Mucosa of descending colon (tissue), 3 donors: ENCODE measurements around the gene GNL3. TPM values are rescaled to one million over a fixed set of nuclear protein-coding genes. Genes with fewer than 3 reads are reported as not detected.

ENCODE experiments used
- ATAC-seq: fragments of 200-7000 bp; cut with Tn5 transposase; one replicate; pipeline ENCODE4 v1.9.1; 2020; ENCODE audit warnings: mild to moderate bottlenecking, moderate library complexity
- DNase-seq, 3 donors: peaks; one replicate each; pipeline ENCODE4 v3.0.0-alpha.2; 2020
- H3K36me3 ChIP-seq: fragments of 200-600 bp; one replicate; pipeline ENCODE4 v1.8.0; 2021; ENCODE audit warnings: low read depth, mild to moderate bottlenecking
- H3K4me1 ChIP-seq: fragments of 200-600 bp; one replicate; pipeline ENCODE4 v1.8.0; 2021; ENCODE audit warnings: low read depth, mild to moderate bottlenecking
- H3K4me3 ChIP-seq: fragments of 200-600 bp; one replicate; pipeline ENCODE4 v1.8.0; 2021; ENCODE audit warnings: mild to moderate bottlenecking
- H3K9me3 ChIP-seq: fragments of 200-600 bp; one replicate; pipeline ENCODE4 v1.8.0; 2021; ENCODE audit warnings: mild to moderate bottlenecking
- intact Hi-C, 2 donors: fragments of 100-400 bp; cut with DNase I in 1 of 2; cut with micrococcal nuclease in 1 of 2; formaldehyde crosslinking; loops; one replicate each; pipeline versions ENCODE4 v1.11.0 to v1.11.1; 2022; cut with DNase I, micrococcal nuclease
- total RNA-seq, 3 donors: library from RNA; stranded (reverse); fragmentation: NEBNext Ultra II Directional in 2 of 3; extraction: Animal tissue kit (Norgen Biotek cat#: 25700) in 2 of 3; gene quantifications; one replicate each; pipeline versions ENCODE4 v1.2.1 to v1.2.4, GENCODE V29; 2021 to 2023
- TF ChIP-seq, protein P1 (sequence below): fragments of 200-600 bp; IDR thresholded peaks from one replicate; pipeline ENCODE4 v1.8.0; 2022; ENCODE audit warnings: antibody characterized with exemption, mild to moderate bottlenecking
- donor health status: DM: no; HTN: no; CAD: no; lungs with moderate emphysema.
- donor health status: DM: no; HTN: no; CAD: no.
- donor health status: DM: no; HTN: yes; CAD: no.

Gene GNL3
- total RNA-seq, 3 donors from 2014 or later = 39.2 to 54.4 (median 47.7) TPM

DNA sequence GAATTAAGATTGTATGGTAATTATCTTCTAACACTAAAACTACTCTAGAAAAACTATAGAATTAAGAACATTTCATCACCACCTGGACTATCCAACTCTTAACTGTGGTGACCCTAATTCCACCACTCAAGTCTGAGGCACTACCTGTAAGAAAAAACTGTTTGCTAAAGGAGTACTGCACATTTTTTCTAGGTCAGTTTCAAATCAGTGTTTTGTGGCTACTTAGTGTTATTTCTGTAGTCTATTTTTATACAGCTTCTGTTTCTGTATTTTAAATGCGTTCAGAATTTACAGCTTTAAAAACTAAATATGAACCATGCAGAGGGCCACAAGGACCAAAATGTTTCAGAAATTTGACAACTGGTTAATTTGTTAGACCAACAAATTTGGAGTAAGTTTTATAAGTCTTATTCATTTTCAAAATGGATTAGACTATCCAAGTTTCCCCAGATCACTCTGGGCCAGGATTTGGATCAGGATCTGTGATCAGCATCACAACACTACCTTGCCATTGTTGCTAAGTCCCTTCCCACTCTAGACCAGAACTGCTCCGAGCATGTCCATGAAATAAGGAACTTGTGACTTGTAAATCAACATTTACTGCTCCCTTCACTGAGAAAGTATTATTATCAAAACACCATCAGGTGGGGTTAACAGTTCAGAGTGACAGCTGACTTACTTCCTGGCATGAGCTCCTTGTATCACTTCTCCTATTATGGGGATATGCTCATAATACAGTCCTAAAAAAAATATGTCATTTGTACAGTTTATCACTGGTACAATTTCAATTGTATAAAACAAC, 11.2 kb downstream of the GNL3 start:
- TF ChIP-seq, protein P1, sequence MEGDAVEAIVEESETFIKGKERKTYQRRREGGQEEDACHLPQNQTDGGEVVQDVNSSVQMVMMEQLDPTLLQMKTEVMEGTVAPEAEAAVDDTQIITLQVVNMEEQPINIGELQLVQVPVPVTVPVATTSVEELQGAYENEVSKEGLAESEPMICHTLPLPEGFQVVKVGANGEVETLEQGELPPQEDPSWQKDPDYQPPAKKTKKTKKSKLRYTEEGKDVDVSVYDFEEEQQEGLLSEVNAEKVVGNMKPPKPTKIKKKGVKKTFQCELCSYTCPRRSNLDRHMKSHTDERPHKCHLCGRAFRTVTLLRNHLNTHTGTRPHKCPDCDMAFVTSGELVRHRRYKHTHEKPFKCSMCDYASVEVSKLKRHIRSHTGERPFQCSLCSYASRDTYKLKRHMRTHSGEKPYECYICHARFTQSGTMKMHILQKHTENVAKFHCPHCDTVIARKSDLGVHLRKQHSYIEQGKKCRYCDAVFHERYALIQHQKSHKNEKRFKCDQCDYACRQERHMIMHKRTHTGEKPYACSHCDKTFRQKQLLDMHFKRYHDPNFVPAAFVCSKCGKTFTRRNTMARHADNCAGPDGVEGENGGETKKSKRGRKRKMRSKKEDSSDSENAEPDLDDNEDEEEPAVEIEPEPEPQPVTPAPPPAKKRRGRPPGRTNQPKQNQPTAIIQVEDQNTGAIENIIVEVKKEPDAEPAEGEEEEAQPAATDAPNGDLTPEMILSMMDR = no peak
- ATAC-seq = peak; percentile 49
- no peaks in the 10 kb centered on the region for H3K9me3 ChIP-seq
- peaks cover 10% of the 10 kb centered on the region for H3K36me3 ChIP-seq
- H3K4me3 ChIP-seq = no peak overlapping the region
- DNase-seq = no peak
- intact Hi-C loops = no loop called here
- H3K4me1 ChIP-seq = no peaks in the 10 kb centered on the region

DNA sequence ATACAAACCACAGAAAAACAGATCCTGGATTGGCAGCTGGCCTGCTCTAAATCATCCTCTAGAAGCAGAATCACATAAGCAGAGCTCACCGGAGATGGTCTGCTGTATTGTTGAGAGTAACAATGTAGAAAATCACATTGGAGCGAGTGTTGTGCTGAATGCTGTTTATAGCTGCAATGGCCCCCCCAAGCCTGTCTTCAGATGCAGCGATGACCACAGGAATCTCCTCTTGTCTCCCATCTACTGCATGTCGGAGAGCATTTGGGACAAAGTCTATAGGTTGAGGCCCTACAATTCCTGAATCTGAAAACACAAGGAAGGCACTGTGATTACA, 11.8 kb downstream of the GNL3 start:
- intact Hi-C loops = no loop called here
- no peaks in the 10 kb centered on the region for H3K4me1 ChIP-seq
- ATAC-seq (no peak), DNase-seq (no peak)
- TF ChIP-seq, protein P1 = no peak
- no peaks in the 10 kb centered on the region for H3K9me3 ChIP-seq
- peaks cover 10% of the 10 kb centered on the region for H3K36me3 ChIP-seq
- no peak overlapping the region for H3K4me3 ChIP-seq

DNA sequence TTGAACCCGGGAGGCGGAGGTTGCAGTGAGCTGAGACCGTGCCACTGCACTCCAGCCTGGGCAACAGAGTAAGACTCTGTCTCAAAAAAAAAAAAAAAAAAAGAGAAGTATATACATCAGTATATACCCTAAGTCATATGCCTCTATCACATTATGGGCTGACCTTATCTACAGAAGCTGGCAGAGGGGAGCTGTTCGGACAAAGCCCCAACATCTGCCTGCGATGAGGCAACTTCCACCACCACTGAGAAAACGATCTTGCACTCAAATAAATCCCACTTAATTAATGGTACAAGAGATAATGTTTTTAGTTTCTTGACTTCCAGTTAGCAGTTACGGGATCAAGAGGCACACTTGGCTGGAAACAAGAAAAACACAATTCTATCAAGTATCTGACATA, 17.5 kb downstream of the GNL3 start:
- Histone ChIP-seq H3K4me3 (no peak overlapping the region), H3K36me3 (no peaks in the 10 kb centered on the region), H3K4me1 (peaks cover 25% of the 10 kb centered on the region), H3K9me3 (no peaks in the 10 kb centered on the region)
- intact Hi-C loops = no loop called here
- no peak for ATAC-seq
- TF ChIP-seq, protein P1 = no peak
- DNase-seq = no peak

DNA sequence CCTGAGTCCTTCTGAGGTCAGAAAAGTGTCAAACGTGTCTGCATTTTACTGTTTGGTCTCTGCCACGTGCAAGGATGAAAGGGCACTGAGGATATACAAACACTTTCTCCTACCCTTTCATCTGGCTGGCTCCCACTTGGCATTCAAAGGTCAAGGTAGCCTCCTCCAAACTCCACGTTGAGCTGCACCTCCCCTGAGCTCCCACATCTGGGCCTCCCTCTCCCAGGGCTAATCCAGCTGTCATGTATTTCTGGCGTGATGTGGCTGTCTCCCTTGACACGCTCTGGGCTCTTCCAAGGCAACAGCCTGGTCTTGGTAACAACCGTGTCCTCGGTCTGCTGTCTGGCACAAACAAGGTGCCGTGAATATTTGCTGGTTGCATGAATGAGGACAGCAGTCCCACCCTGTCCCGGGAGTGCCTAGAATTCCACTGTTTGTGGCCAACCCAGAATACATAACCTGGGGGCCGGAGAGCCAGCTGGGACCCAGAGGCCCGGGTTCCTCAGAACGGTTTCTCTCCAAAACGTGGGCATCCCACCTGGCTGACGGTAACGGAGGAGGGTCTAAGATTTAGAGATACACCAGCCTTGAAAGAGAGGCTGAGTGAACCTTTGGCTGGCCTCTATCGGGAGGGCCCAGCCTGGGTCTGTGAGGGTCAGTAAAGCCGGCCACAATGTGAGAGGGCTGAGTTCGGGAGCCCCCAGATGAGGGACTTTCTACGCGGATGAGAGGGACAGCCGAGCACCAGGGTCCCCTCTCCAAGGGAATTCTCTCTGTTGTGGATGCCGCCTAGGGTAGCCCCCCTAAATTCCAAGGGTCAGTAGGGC, 19.0 kb downstream of the GNL3 start:
- intact Hi-C loops = no loop called here
- peak overlapping the region; percentile 83 for H3K4me3 ChIP-seq
- DNase-seq (peak in 2 of 3 donors; percentile 24 to 44), ATAC-seq (peak; percentile 12)
- H3K9me3 ChIP-seq = no peaks in the 10 kb centered on the region
- peaks cover 25% of the 10 kb centered on the region for H3K4me1 ChIP-seq
- TF ChIP-seq, protein P1 = no peak
- no peaks in the 10 kb centered on the region for H3K36me3 ChIP-seq

DNA sequence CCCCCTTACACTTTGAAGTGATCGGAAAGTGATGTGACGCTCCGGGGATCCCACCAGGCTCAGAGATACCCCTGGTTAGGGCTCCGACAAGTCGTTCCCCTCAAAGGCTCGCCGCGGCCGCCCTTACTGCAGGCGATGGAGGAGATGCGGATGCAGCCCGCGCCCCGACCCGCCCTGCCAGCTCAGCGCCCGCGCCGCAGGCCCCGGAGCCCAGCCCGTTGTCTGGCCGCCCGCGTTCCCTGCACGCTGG, 19.5 kb downstream of the GNL3 start:
- intact Hi-C loops = no loop called here
- DNase-seq (no peak), ATAC-seq (peak; percentile 75)
- TF ChIP-seq, protein P1 = no peak
- Histone ChIP-seq H3K4me1 (peaks cover 25% of the 10 kb centered on the region), H3K9me3 (no peaks in the 10 kb centered on the region), H3K4me3 (peak overlapping the region; percentile 83), H3K36me3 (no peaks in the 10 kb centered on the region)
